K562 (cell line): Measurements from ENCODE around the gene UBE2M. TPM values are rescaled to one million over a fixed set of nuclear protein-coding genes. Genes with fewer than 3 reads are reported as not detected.

Source experiments
- BHLHE40 ChIP-seq: IDR thresholded peaks from 2 replicates; pipeline ENCODE4 v1.6.1; 2011; ENCODE audit warnings: low read length, improper control_type of control experiment
- CBFB ChIP-seq: sonication (generic); formaldehyde crosslinking; IDR thresholded peaks from 2 replicates; pipeline ENCODE4 v1.4.0; 2020; ENCODE audit warnings: mild to moderate bottlenecking, missing genetic modification reagents
- CHD2 ChIP-seq: IDR thresholded peaks from 2 replicates; pipeline ENCODE4 v1.6.1; 2011; ENCODE audit warnings: low read depth, low read length
- EHMT2 ChIP-seq: fragments of 450-650 bp; IDR thresholded peaks from 2 replicates; pipeline ENCODE4 v1.6.1; 2018; ENCODE audit warnings: antibody characterized with exemption
- ELF1 ChIP-seq: fragments of 200-800 bp; sonication (Bioruptor generic); IDR thresholded peaks from 2 replicates; pipeline ENCODE4 v1.6.1; 2016; ENCODE audit warnings: missing genetic modification characterization, missing compliant biosample characterization
- HMGN3 ChIP-seq: IDR thresholded peaks from 2 replicates; pipeline ENCODE4 v1.6.1; 2011; ENCODE audit warnings: borderline replicate concordance, low read depth, mild to moderate bottlenecking, mixed read lengths, low read length; ENCODE audit not compliant: insufficient read length; ENCODE audit errors: extremely low read depth
- MAZ ChIP-seq, 2 experiments: fragments of 450-650 bp in 1 of 2; sonication (generic) in 1 of 2; formaldehyde crosslinking; IDR thresholded peaks in 1 of 2; conservative IDR thresholded peaks in 1 of 2; 2 replicates each; pipeline versions ENCODE4 v1.4.0 to v1.5.0; 2020; ENCODE audit warnings: mild to moderate bottlenecking in 1 of 2, missing genetic modification reagents in 1 of 2
- MCM7 ChIP-seq, 2 experiments: fragments of 450-650 bp; IDR thresholded peaks; 2 replicates each; pipeline ENCODE4 v1.6.1; 2016 to 2018
- MED1 ChIP-seq: sonication (generic); formaldehyde crosslinking; IDR thresholded peaks from 2 replicates; pipeline ENCODE4 v1.8.1; 2023; ENCODE audit warnings: missing genetic modification reagents, borderline replicate concordance
- NFRKB ChIP-seq: fragments of 450-650 bp; IDR thresholded peaks from 2 replicates; pipeline ENCODE4 v1.6.1; 2016; ENCODE audit warnings: low read depth
- NR0B1 ChIP-seq: fragments of 450-650 bp; IDR thresholded peaks from one replicate; pipeline ENCODE4 v1.6.1; 2018; ENCODE audit warnings: mild to moderate bottlenecking, moderate library complexity; ENCODE audit not compliant: partially characterized antibody
- PHF20 ChIP-seq: fragments of 450-650 bp; IDR thresholded peaks from 2 replicates; pipeline ENCODE4 v1.6.1; 2018; ENCODE audit not compliant: partially characterized antibody
- POLR2G ChIP-seq: fragments of 200-400 bp; formaldehyde crosslinking; IDR thresholded peaks from 2 replicates; pipeline ENCODE4 v1.6.1; 2017; ENCODE audit warnings: low read depth, mild to moderate bottlenecking, antibody characterized with exemption, low read length, moderate library complexity
- PRMT5 ChIP-seq: sonication (generic); formaldehyde crosslinking; IDR thresholded peaks from 2 replicates; pipeline ENCODE4 v1.5.0; 2020; ENCODE audit warnings: missing genetic modification reagents
- RCOR1 ChIP-seq, 2 experiments: IDR thresholded peaks; 2 replicates each; pipeline ENCODE4 v1.6.1; 2012; ENCODE audit warnings: low read depth in 2 of 2, low read length in 2 of 2, borderline replicate concordance in 1 of 2, improper control_type of control experiment in 1 of 2
- UBTF ChIP-seq, 2 experiments: IDR thresholded peaks; 2 replicates each; pipeline ENCODE4 v1.6.1; 2012; ENCODE audit warnings: improper control_type of control experiment in 2 of 2, low read depth in 2 of 2, low read length in 2 of 2, borderline replicate concordance in 1 of 2
- USF1 ChIP-seq: sonication (generic); formaldehyde crosslinking; IDR thresholded peaks from 2 replicates; pipeline ENCODE4 v1.9.0; 2022; ENCODE audit warnings: mild to moderate bottlenecking, missing genetic modification reagents
- ZFP30 ChIP-seq: fragments of 250-450 bp; sonication (Bioruptor Pico); IDR thresholded peaks from 2 replicates; pipeline ENCODE4 v1.8.0; 2022; ENCODE audit warnings: moderate library complexity, mild to moderate bottlenecking, inconsistent platforms, borderline replicate concordance
- ZKSCAN3 ChIP-seq: fragments of 250-450 bp; sonication (Bioruptor Pico); IDR thresholded peaks from 2 replicates; pipeline ENCODE4 v1.4.0; 2020
- ZNF263 ChIP-seq: sonication (generic); formaldehyde crosslinking; IDR thresholded peaks from 2 replicates; pipeline ENCODE4 v1.8.0; 2022; ENCODE audit warnings: mild to moderate bottlenecking, missing genetic modification reagents, borderline replicate concordance
- ZNF311 ChIP-seq: fragments of 250-450 bp; sonication (Bioruptor Pico); IDR thresholded peaks from 2 replicates; pipeline ENCODE4 v1.4.0; 2020; ENCODE audit warnings: mild to moderate bottlenecking, moderate library complexity
- ZNF436 ChIP-seq: fragments of 250-450, 450-650 bp; sonication (Bioruptor Pico); formaldehyde crosslinking; IDR thresholded peaks from 2 replicates; pipeline ENCODE4 v1.7.0; 2020; ENCODE audit warnings: mild to moderate bottlenecking
- ZNF584 ChIP-seq: fragments of 200-800 bp; sonication (Bioruptor generic); IDR thresholded peaks from 2 replicates; pipeline ENCODE4 v1.6.1; 2016; ENCODE audit warnings: low read depth, mild to moderate bottlenecking, missing genetic modification characterization, missing compliant biosample characterization
- ZNF785 ChIP-seq: fragments of 250-450 bp; sonication (Bioruptor Pico); IDR thresholded peaks from 2 replicates; pipeline ENCODE4 v1.4.0; 2020; ENCODE audit warnings: mild to moderate bottlenecking
- polyA plus RNA-seq, 8 experiments: library from polyadenylated mRNA; depleted of rRNA in 4 of 8; stranded (reverse) in 5 of 8; unstranded in 3 of 8; fragments of >200 nt; fragmentation: Nextera tagmentation in 2 of 8; fragmentation: Illumina TruSeq in 1 of 8; extraction: Ambion mirVana in 2 of 8; extraction: Trizol in 1 of 8; gene quantifications; 2 replicates each; pipeline versions ENCODE4 v1.2.1 to v1.2.3, GENCODE V29; 2011 to 2014; ENCODE audit warnings: inconsistent platforms in 1 of 8, missing spikeins in 1 of 8
- total RNA-seq, 7 experiments: library from RNA; depleted of rRNA in 6 of 7; stranded (reverse); fragments of >200 nt in 6 of 7; fragmentation: Illumina TruSeq in 2 of 7; extraction: Trizol in 2 of 7; gene quantifications; 2 replicates each; pipeline versions ENCODE4 v1.2.1 to v1.2.3, GENCODE V29; 2011 to 2021; ENCODE audit warnings: low replicate concordance in 1 of 7

The UBE2M gene
- total and polyA plus RNA-seq, 9 of the 15 experiments (the other 6 are each of a cell fraction or from before 2014, with no cell fraction given), result 0.92 to 163 (median 85.7) TPM

- no peak for TF ChIP-seq NR0B1
- TF ChIP-seq NFRKB, result peak; percentile 92
- TF ChIP-seq USF1, result peak; percentile 74
- peak; percentile 46; the same call in 1 of the 2 replicates for TF ChIP-seq ZNF263 (CRISPR knock-in tag)
- no peak for TF ChIP-seq ZFP30 (CRISPR knock-in tag)
- TF ChIP-seq ZNF785, result no peak
- TF ChIP-seq MED1 (CRISPR knock-in tag), result no peak
- no peak for TF ChIP-seq MCM7 (IDR thresholded peaks at IDR 0.05)
- TF ChIP-seq EHMT2, result no peak
- TF ChIP-seq POLR2G, result peak; percentile 85
- peak; percentile 77 for TF ChIP-seq PHF20
- no peak for TF ChIP-seq UBTF (IDR thresholded peaks at IDR 0.05; ENCODE audit: borderline replicate concordance in 1 of 2, low read depth in 2 of 2, low read length in 2 of 2)
- TF ChIP-seq BHLHE40, result peak; percentile 35; the same call in 1 of the 2 replicates
- TF ChIP-seq HMGN3, result peak; percentile 48
- peak; percentile 86 for TF ChIP-seq ELF1
- TF ChIP-seq RCOR1 (IDR thresholded peaks at IDR 0.05; ENCODE audit: borderline replicate concordance in 1 of 2, low read depth in 2 of 2, low read length in 2 of 2), result peak in 1 of 2 experiments; percentile 54; a peak in 1 of 4 replicates
- no peak for TF ChIP-seq ZNF584 (CRISPR knock-in tag)
- TF ChIP-seq ZNF311, result no peak
- no peak for TF ChIP-seq PRMT5 (CRISPR knock-in tag)
- peak; percentile 90; the same call in 1 of the 2 replicates for TF ChIP-seq CBFB
- TF ChIP-seq CHD2, result peak; percentile 72; the same call in 1 of the 2 replicates
- TF ChIP-seq MAZ (CRISPR knock-in tag; conservative IDR thresholded peaks at IDR 0.05 in 1 of 2, IDR thresholded peaks at IDR 0.05 in 1 of 2), result peak; percentile 75 to 90
- no peak for TF ChIP-seq ZNF436 (CRISPR knock-in tag)
- TF ChIP-seq ZKSCAN3, result no peak
Observed at GRCh38 chr19:58572818-58573657, 14.6 kb upstream of the UBE2M start, which contains the start of gene MZF1 (continued).
